NCI-H146 treated with DMSO at 0.1 percent for 48 hours (cell line): ENCODE results near the gene SDK2.

ENCODE experiments used
- DNase-seq: peaks from one replicate; lab custom pipeline; 2025; ENCODE audit not compliant: unreplicated experiment; lab: John Stamatoyannopoulos, UW

SDK2 gene

GRCh38 chr17:73288534-73289302, 355.5 kb downstream of the SDK2 start:
- DNase-seq = no peak

- no peak for DNase-seq
These were observed 357.4 kb downstream of the SDK2 start for GRCh38 chr17:73286863-73287296.

- DNase-seq = no peak
These were observed 358.1 kb downstream of the SDK2 start for GRCh38 chr17:73285916-73286862.

GRCh38 chr17:73285603-73285908, 358.7 kb downstream of the SDK2 start:
- DNase-seq = no peak

- DNase-seq = no peak
These were observed 359.2 kb downstream of the SDK2 start for GRCh38 chr17:73284906-73285602.
